ENCODE results near the gene CAMK1D. TPM values are rescaled to one million over a fixed set of nuclear protein-coding genes. Genes with fewer than 3 reads are reported as not detected.

Gene CAMK1D
- total and polyA plus RNA-seq, 2 experiments from 2014 or later, result 3.5 to 6.0 TPM

- no peak overlapping the region for H3K4me2 ChIP-seq
- no peaks in the 10 kb centered on the region for H4K20me1 ChIP-seq (ENCODE audit: insufficient read depth, poor library complexity, severe bottlenecking)
- no peaks in the 10 kb centered on the region for H3K4me1 ChIP-seq (ENCODE audit: insufficient read depth)
- WGBS (ENCODE audit: low lambda C conversion rate, missing lambda C conversion rate), result 62% methylated on average over 9 of the region's 9 CpGs
- TF ChIP-seq CTCF (IDR thresholded peaks at IDR 0.05; ENCODE audit: poor library complexity), result no peak
- no peak for TF ChIP-seq EZH2phosphoT487 (IDR thresholded peaks at IDR 0.05; ENCODE audit: low read depth, severe bottlenecking, unreplicated experiment)
- TF ChIP-seq EZH2 (IDR thresholded peaks at IDR 0.05; ENCODE audit: borderline replicate concordance), result no peak
- H3K36me3 ChIP-seq (replicated peaks; ENCODE audit: insufficient read depth, low read depth), result no peaks in the 10 kb centered on the region
- H3K27me3 ChIP-seq, result no peaks in the 10 kb centered on the region
- H3K27ac ChIP-seq, result peak overlapping the region; percentile 67
- H3K4me3 ChIP-seq, result no peak overlapping the region
- H2AFZ ChIP-seq, result no peak overlapping the region
- no peaks in the 10 kb centered on the region for H3K79me2 ChIP-seq
- no peaks in the 10 kb centered on the region for H3K9me2 ChIP-seq (replicated peaks; ENCODE audit: insufficient read depth)
- no peaks in the 10 kb centered on the region for H3K9me3 ChIP-seq (ENCODE audit: low read depth)
- DNase-seq (ENCODE audit: low spot score), result no peak
Observed at GRCh38 chr10:12337453-12338372, 11.6 kb upstream of the CAMK1D start.

- Histone ChIP-seq H3K9me2 (replicated peaks; ENCODE audit: insufficient read depth) (no peaks in the 10 kb centered on the region), H3K4me1 (ENCODE audit: insufficient read depth) (no peaks in the 10 kb centered on the region), H3K4me2 (no peak overlapping the region), H2AFZ (no peak overlapping the region), H4K20me1 (ENCODE audit: insufficient read depth, poor library complexity, severe bottlenecking) (no peaks in the 10 kb centered on the region), H3K4me3 (no peak overlapping the region), H3K36me3 (replicated peaks; ENCODE audit: insufficient read depth, low read depth) (no peaks in the 10 kb centered on the region), H3K79me2 (no peaks in the 10 kb centered on the region), H3K27me3 (no peaks in the 10 kb centered on the region), H3K27ac (no peak overlapping the region), H3K9me3 (ENCODE audit: low read depth) (no peaks in the 10 kb centered on the region)
- no peak for DNase-seq (ENCODE audit: low spot score)
- WGBS (ENCODE audit: low lambda C conversion rate, missing lambda C conversion rate), result 63% methylated on average over 4 of the region's 4 CpGs
- no peak for TF ChIP-seq EZH2 (IDR thresholded peaks at IDR 0.05; ENCODE audit: borderline replicate concordance)
- no peak for TF ChIP-seq EZH2phosphoT487 (IDR thresholded peaks at IDR 0.05; ENCODE audit: low read depth, severe bottlenecking, unreplicated experiment)
- no peak for TF ChIP-seq CTCF (IDR thresholded peaks at IDR 0.05; ENCODE audit: poor library complexity)
Observed at GRCh38 chr10:12338981-12339380, 10.4 kb upstream of the CAMK1D start.

GRCh38 chr10:12340371-12340770 is 9.0 kb upstream of the CAMK1D start:
- Histone ChIP-seq H3K36me3 (replicated peaks; ENCODE audit: insufficient read depth, low read depth) (no peaks in the 10 kb centered on the region), H3K27ac (no peak overlapping the region), H3K4me3 (no peak overlapping the region), H3K4me2 (no peak overlapping the region), H3K9me2 (replicated peaks; ENCODE audit: insufficient read depth) (no peaks in the 10 kb centered on the region), H3K4me1 (ENCODE audit: insufficient read depth) (no peaks in the 10 kb centered on the region), H2AFZ (no peak overlapping the region), H3K27me3 (no peaks in the 10 kb centered on the region), H3K79me2 (no peaks in the 10 kb centered on the region), H3K9me3 (ENCODE audit: low read depth) (no peaks in the 10 kb centered on the region), H4K20me1 (ENCODE audit: insufficient read depth, poor library complexity, severe bottlenecking) (no peaks in the 10 kb centered on the region)
- WGBS (ENCODE audit: low lambda C conversion rate, missing lambda C conversion rate), result 93% methylated on average over 7 of the region's 7 CpGs
- no peak for DNase-seq (ENCODE audit: low spot score)
- TF ChIP-seq EZH2phosphoT487 (IDR thresholded peaks at IDR 0.05; ENCODE audit: low read depth, severe bottlenecking, unreplicated experiment) (no peak), CTCF (IDR thresholded peaks at IDR 0.05; ENCODE audit: poor library complexity) (no peak), EZH2 (IDR thresholded peaks at IDR 0.05; ENCODE audit: borderline replicate concordance) (no peak)

Measured in hepatocyte (in vitro differentiated cells).